Measurements from ENCODE around the gene SLBP.

DNA sequence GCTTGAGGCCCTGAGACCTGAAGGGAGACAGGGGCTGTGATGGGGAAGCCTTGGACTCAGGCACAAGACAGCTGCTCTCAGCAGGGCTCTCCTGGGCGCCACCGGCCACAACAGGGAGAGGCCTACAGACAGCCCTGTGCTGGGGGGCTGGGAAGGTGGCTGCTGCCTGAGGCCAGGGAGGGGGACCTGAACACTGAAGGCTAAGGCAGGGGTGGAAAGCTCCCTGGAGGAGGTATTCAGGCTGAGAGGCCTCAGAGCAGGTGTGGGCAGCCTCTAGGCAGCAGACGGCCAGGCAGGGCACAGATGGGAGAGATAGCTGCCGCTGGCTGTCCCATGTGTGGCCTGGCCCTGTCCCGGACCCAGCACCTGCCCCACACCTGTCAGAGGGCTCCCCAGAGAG, 42.2 kb upstream of the SLBP start:
- TF ChIP-seq PKNOX1 (IDR thresholded peaks at IDR 0.05) (no peak), TARDBP (IDR thresholded peaks at IDR 0.05) (no peak), SUZ12 (IDR thresholded peaks at IDR 0.05) (no peak), FOXM1 (IDR thresholded peaks at IDR 0.05; ENCODE audit: borderline replicate concordance) (no peak), ARNT (IDR thresholded peaks at IDR 0.05) (no peak), LEF1 (IDR thresholded peaks at IDR 0.05; ENCODE audit: borderline replicate concordance) (no peak), NFRKB (IDR thresholded peaks at IDR 0.05) (no peak), SP1 (IDR thresholded peaks at IDR 0.05) (no peak), BHLHE40 (IDR thresholded peaks at IDR 0.05; ENCODE audit: borderline replicate concordance) (no peak), FOXK2 (IDR thresholded peaks at IDR 0.05) (no peak), ZNF384 (IDR thresholded peaks at IDR 0.05) (no peak), CTBP1 (IDR thresholded peaks at IDR 0.05; ENCODE audit: borderline replicate concordance) (no peak)
